LoVo (cell line): ENCODE results near the gene GRAMD1B.

Experiments
- DNase-seq: peaks from one replicate; pipeline ENCODE4 v3.0.0-alpha.2; 2016; ENCODE audit warnings: low spot score

Gene GRAMD1B

DNA sequence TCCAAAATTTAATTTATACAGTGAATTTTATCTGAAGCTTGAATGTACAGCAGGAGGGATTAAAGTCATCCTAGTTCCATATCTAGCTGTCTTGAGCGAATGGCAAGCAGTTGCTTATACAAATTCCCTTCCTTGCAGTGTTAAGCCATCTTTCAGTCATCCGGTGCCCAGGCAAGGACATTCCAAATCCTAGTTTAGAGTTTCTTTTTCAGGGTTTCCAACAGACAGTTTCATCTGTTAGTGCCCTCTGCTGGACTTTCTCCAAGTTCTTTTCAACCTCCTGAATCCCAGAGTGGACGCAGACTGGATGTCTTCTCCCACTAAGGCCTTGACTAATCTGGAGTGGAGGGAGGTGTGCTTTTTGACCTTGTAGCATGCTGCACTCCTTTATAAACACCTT, 45.4 kb downstream of the GRAMD1B start:
- no peak for DNase-seq

- DNase-seq = no peak
These were observed 47.3 kb downstream of the GRAMD1B start for GRCh38 chr11:123477205-123477907.

DNA sequence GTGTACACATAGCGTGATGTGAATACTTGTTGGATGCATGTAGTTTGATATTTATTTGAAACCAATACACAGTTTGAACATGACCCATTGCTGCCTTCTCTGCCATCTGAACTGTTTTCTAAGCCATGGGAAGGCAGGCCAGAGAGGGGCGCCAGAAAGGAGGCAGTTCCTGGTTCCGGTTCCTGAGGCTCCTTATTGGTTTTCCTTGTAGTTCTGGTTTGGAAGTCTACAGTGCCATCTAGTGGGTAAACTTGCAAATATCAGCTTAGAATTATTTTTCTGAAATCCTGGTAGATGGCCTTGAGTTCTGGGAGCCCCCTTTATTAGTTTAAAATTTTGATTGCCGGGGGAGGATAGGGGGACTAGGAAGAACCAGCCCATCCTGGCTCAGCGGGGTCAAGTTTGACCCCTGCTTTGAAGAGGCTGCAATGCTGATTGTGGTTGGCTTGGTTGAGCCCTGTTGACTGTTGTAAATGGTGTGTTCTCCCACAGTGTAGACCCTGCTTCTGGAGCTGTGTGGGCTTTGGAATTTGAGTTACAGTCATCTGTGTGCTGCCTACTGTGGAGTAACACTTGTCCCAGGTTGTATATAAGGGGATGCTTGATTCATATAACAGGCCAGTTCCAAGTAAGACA, 48.4 kb downstream of the GRAMD1B start:
- peak; percentile 63 for DNase-seq

GRCh38 chr11:123479048-123479837, 49.2 kb downstream of the GRAMD1B start:
- no peak for DNase-seq

DNA sequence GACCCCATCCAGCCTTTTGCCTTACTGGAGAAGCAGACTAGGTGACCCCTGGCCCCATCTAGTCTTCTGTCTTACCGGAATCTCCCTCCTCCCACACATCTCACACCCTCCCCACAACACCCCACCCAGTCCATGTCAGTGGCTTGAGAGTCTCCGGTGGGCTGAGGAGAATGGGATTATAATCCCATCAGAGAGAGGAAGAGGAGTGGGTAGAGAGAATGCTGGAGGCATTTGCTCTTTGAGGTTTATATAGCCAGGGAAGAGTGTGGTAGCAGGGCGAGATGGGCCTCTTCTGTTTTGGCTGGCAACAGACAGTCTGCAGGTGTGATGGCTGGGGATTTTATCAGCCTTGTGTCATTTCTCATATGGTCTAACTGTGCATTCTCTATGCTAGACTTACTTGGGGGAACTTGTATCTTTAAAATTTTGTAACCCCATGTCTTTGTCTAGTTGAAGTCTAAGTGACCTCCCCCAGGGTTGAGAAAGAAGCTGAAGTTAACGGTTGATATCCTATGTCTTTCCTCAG, 50.3 kb downstream of the GRAMD1B start:
- DNase-seq = no peak

- DNase-seq = no peak
These were observed 50.8 kb downstream of the GRAMD1B start for GRCh38 chr11:123480882-123481281.

GRCh38 chr11:123481640-123482039, 51.6 kb downstream of the GRAMD1B start:
- no peak for DNase-seq

GRCh38 chr11:123482218-123482617, 52.1 kb downstream of the GRAMD1B start:
- no peak for DNase-seq

- DNase-seq = peak; percentile 33
These were observed 53.0 kb downstream of the GRAMD1B start for GRCh38 chr11:123483058-123483457.

GRCh38 chr11:123483466-123483865, 53.4 kb downstream of the GRAMD1B start:
- no peak for DNase-seq

- DNase-seq = no peak
These were observed 54.4 kb downstream of the GRAMD1B start for GRCh38 chr11:123484448-123484847.

DNA sequence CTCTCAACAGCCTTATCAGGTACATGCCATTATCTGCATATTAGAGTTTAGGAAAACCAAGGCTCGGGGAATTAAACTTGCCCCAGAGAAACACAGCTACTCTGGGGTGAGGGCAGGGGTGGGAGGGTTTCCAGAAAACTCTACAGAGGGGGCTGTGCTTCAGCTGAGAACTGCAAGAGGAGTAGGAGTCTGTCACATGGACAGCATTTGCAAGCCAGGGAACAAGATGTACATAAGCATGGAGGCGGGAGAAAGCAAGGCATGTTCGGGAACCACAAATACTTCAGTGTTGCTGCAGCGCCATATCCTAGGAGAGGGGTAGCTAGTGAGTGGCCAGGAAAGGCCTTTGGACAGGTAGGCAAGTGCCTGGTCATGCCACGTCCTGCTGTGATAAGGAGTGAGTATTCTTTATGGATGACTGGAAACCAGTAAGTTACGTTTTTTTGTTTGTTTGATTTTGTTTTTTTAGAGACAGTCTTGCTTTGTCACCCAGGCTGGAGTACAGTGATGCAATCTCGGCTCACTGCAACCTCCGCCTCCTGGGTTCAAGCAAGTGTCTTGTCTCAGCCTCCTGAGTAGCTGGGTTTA, 57.2 kb downstream of the GRAMD1B start:
- no peak for DNase-seq

- DNase-seq = no peak
These were observed 60.5 kb downstream of the GRAMD1B start for GRCh38 chr11:123490527-123490926.

GRCh38 chr11:123491241-123491640, 61.2 kb downstream of the GRAMD1B start:
- DNase-seq = no peak

GRCh38 chr11:123493349-123494063, 63.4 kb downstream of the GRAMD1B start:
- no peak for DNase-seq

- no peak for DNase-seq
These were observed 64.4 kb downstream of the GRAMD1B start for GRCh38 chr11:123494195-123495050.

DNA sequence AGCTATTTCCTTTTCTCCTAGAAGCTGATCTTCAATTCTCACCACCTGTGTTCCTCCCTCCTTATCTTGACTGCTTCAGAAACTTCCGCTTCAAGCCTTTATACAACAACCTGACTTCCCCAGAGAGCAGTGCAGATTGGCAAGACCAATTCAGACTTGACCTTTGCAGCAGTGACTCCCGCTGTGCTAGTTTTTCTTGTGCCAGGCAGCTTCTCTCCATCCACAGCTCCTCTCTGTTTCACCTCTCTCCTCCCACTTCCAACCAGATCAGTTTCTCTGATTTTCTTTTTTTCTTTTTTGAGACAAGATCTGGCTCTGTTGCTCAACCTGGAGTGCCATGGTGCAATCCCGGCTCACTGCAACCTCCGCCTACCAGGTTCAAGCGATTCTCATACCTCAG, 74.3 kb downstream of the GRAMD1B start:
- no peak for DNase-seq

DNA sequence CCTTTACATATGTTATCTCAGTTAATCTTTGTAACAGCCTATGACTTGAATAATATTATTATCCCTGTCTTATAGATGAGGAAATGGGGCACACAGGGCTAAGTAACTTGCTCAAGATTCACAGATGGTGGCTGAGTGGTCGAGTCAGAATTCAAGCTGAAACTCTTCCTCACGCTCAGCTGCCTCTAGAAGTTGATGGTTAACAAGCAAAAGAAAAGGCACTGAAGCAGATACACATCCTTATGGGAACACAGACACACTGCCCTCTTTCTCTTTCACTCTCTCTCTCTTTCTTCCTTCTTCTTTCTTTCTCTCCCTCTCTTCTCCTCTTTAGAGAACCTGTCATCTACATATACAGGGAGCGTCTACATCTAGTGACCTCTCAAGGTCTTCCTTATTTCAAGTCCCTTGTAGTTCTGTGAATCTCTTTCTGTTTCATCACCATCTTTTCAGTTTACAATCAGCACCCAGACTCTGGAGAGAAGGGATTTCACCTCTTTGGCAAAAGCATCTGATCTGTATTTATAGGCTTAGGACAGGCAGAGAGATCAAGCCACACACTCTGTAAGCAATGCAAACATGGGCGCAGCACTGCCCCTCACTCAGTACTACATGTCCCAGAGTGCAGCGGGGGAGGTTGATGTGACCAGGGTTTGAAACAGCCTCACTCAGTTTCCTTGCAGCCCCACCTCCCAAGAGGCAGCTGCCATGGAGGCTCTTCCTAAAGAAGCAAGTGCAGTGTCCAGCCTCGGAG, 75.7 kb downstream of the GRAMD1B start:
- no peak for DNase-seq

- no peak for DNase-seq
These were observed 77.0 kb downstream of the GRAMD1B start for GRCh38 chr11:123507043-123507442.
